ENCODE measurements around the gene ACTR3.

The ACTR3 gene

DNA sequence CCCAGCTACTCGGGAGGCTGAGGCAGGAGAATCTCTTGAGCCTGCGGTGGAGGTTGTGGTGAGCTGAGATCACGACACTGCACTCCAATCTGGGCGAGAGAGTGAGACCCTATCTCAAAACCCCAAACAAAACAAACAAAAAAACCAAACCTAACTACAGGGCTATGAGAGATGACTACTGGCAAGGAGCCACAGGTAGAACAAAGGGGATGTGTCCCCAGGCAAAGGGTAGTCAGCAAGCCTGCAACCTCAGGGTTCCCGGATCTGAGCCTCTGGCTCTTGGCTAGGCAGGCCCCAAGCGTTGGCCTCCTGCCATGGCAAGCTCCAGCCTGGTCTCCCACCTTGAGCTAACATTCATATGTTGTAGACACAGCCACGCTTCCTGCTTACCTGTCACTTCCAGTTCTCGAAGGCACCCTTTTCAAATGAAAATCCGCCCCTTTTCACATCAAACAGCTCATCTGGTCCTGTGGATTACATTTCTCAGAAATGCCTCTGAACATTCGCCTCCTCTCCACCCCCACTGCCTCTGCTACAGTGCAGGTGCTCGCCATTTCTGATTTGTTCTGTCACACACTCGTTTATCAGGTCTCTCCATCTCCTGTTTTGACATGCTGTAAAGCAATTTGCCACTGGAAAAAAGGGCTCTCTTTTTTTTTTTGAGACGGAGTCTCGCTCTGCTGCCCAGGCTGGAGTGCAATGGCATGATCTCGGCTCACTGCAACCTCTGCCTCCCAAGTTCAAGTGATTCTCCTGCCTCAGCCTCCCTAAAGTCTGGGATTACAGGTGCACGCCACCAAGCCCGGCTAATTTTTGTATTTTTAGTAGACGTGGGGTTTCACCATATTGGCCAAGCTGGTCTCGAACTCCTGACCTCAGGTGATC is 13.1 kb upstream of the ACTR3 start:
- Histone ChIP-seq H3K27me3 (ENCODE audit: control insufficient read depth, insufficient read depth, low read length) (no peaks in the 10 kb centered on the region), H3K27ac (ENCODE audit: low read length) (no peak overlapping the region), H3K9ac (ENCODE audit: low read length) (no peak overlapping the region), H3K4me1 (ENCODE audit: control insufficient read depth, low read depth, low read length) (no peaks in the 10 kb centered on the region), H3K4me3 (ENCODE audit: low read length) (no peak overlapping the region), H3K9me3 (ENCODE audit: control insufficient read depth, low read depth, low read length) (no peaks in the 10 kb centered on the region), H3K36me3 (ENCODE audit: control insufficient read depth, low read depth, low read length) (no peaks in the 10 kb centered on the region)

GRCh38 chr2:113877711-113878598 is 11.9 kb upstream of the ACTR3 start:
- Histone ChIP-seq H3K27ac (ENCODE audit: low read length) (no peak overlapping the region), H3K9ac (ENCODE audit: low read length) (no peak overlapping the region), H3K9me3 (ENCODE audit: control insufficient read depth, low read depth, low read length) (no peaks in the 10 kb centered on the region), H3K4me1 (ENCODE audit: control insufficient read depth, low read depth, low read length) (no peaks in the 10 kb centered on the region), H3K4me3 (ENCODE audit: low read length) (no peak overlapping the region), H3K27me3 (ENCODE audit: control insufficient read depth, insufficient read depth, low read length) (no peaks in the 10 kb centered on the region), H3K36me3 (ENCODE audit: control insufficient read depth, low read depth, low read length) (no peaks in the 10 kb centered on the region)

- Histone ChIP-seq H3K4me1 (ENCODE audit: control insufficient read depth, low read depth, low read length) (no peaks in the 10 kb centered on the region), H3K4me3 (ENCODE audit: low read length) (no peak overlapping the region), H3K27me3 (ENCODE audit: control insufficient read depth, insufficient read depth, low read length) (no peaks in the 10 kb centered on the region), H3K27ac (ENCODE audit: low read length) (no peak overlapping the region), H3K9ac (ENCODE audit: low read length) (no peak overlapping the region), H3K36me3 (ENCODE audit: control insufficient read depth, low read depth, low read length) (no peaks in the 10 kb centered on the region), H3K9me3 (ENCODE audit: control insufficient read depth, low read depth, low read length) (no peaks in the 10 kb centered on the region)
Measured at GRCh38 chr2:113878743-113879142, 11.1 kb upstream of the ACTR3 start.

- Histone ChIP-seq H3K27ac (ENCODE audit: low read length) (no peak overlapping the region), H3K9me3 (ENCODE audit: control insufficient read depth, low read depth, low read length) (no peaks in the 10 kb centered on the region), H3K36me3 (ENCODE audit: control insufficient read depth, low read depth, low read length) (no peaks in the 10 kb centered on the region)
Measured at GRCh38 chr2:113879457-113879856, 10.4 kb upstream of the ACTR3 start.

DNA sequence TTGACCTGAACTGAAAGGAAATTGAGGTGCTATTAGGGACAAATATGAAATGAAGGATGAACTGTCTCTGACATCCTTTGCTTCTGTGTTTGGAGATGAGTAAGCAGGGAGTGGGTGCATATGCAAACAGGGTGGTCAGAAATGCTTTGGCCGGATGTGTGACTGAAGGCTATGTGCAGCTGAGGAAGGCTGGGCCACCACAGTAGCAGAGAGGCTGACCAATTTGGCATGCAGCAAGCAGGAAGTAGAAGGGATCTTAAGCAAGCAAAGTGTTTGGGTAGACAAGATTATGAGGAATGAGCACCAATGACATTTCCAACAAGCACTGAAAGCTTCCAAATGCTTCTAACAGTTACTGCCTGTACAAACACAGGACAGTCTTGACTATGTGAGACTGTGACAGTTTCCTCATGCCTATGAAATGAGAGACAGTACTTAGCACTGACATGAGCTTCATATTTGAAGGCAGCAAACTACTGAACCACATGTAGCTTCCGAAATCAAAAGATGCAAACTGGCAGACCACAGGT is 3.3 kb upstream of the ACTR3 start:
- no peak overlapping the region for H3K27ac ChIP-seq (ENCODE audit: low read length)
- no peaks in the 10 kb centered on the region for H3K36me3 ChIP-seq (ENCODE audit: control insufficient read depth, low read depth, low read length)
- H3K9ac ChIP-seq (ENCODE audit: low read length) = no peak overlapping the region
- no peaks in the 10 kb centered on the region for H3K9me3 ChIP-seq (ENCODE audit: control insufficient read depth, low read depth, low read length)
- no peaks in the 10 kb centered on the region for H3K27me3 ChIP-seq (ENCODE audit: control insufficient read depth, insufficient read depth, low read length)
- no peak overlapping the region for H3K4me3 ChIP-seq (ENCODE audit: low read length)
- H3K4me1 ChIP-seq (ENCODE audit: control insufficient read depth, low read depth, low read length) = peaks cover 8% of the 10 kb centered on the region

More at GRCh38 chr2:113879457-113879856, 10.4 kb upstream of the ACTR3 start:
- H3K4me1 ChIP-seq (ENCODE audit: control insufficient read depth, low read depth, low read length) = no peaks in the 10 kb centered on the region
- H3K4me3 ChIP-seq (ENCODE audit: low read length) = no peak overlapping the region
- no peaks in the 10 kb centered on the region for H3K27me3 ChIP-seq (ENCODE audit: control insufficient read depth, insufficient read depth, low read length)
- H3K9ac ChIP-seq (ENCODE audit: low read length) = no peak overlapping the region

GRCh38 chr2:113887009-113887792 is 2.7 kb upstream of the ACTR3 start:
- H3K4me1 ChIP-seq (ENCODE audit: control insufficient read depth, low read depth, low read length) = peaks cover 15% of the 10 kb centered on the region
- no peak overlapping the region for H3K4me3 ChIP-seq (ENCODE audit: low read length)
- H3K9ac ChIP-seq (ENCODE audit: low read length) = no peak overlapping the region
- H3K27me3 ChIP-seq (ENCODE audit: control insufficient read depth, insufficient read depth, low read length) = no peaks in the 10 kb centered on the region
- H3K36me3 ChIP-seq (ENCODE audit: control insufficient read depth, low read depth, low read length) = no peaks in the 10 kb centered on the region
- no peak overlapping the region for H3K27ac ChIP-seq (ENCODE audit: low read length)
- no peaks in the 10 kb centered on the region for H3K9me3 ChIP-seq (ENCODE audit: control insufficient read depth, low read depth, low read length)

DNA sequence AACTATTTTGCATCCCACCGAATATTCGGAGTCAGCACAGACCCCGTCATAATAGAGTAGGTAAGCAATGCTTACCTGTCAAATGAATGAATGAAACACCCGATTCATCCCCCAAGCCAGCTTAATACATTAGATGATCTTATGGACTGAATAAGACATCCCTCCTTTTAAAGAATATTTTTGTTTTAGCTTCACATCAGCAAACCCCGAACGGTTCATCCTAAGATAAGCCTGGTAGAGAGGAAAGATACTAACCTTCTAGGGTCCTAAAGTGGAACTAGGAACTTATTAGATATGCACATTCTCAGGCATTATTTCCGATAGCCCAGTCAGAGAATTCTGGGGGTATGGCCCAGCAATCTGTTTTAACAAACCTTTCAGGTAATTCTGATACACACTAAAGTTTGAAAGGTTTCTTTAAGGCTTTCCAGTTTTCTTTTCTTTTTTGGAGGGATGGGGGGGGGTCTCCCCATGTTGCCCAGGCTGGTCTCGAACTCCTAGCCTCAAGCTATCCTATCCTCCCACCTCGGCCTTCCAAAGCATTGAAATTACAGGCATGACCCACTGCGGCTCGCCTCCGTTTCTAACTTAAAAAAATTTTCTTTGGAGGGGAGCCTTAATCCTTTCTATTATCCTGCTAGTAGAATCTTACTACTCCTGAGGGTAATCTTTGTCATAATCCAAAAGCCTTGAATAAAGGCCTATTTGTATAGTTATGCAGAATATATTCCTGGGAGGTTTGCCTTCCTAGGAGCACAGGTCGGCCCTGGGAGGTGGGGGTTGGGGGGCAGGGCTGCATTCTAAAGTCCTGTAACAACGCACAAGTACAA is 1.0 kb upstream of the ACTR3 start:
- Histone ChIP-seq H3K4me1 (ENCODE audit: control insufficient read depth, low read depth, low read length) (peaks cover 29% of the 10 kb centered on the region), H3K4me3 (ENCODE audit: low read length) (peak overlapping the region; percentile 83), H3K27ac (ENCODE audit: low read length) (peak overlapping the region; percentile 98), H3K36me3 (ENCODE audit: control insufficient read depth, low read depth, low read length) (peaks cover 4% of the 10 kb centered on the region), H3K27me3 (ENCODE audit: control insufficient read depth, insufficient read depth, low read length) (no peaks in the 10 kb centered on the region), H3K9me3 (ENCODE audit: control insufficient read depth, low read depth, low read length) (no peaks in the 10 kb centered on the region), H3K9ac (ENCODE audit: low read length) (peak overlapping the region; percentile 96)

GRCh38 chr2:113890253-113891235 is 655 bp downstream of the ACTR3 start:
- H3K36me3 ChIP-seq (ENCODE audit: control insufficient read depth, low read depth, low read length) = peaks cover 7% of the 10 kb centered on the region
- H3K4me1 ChIP-seq (ENCODE audit: control insufficient read depth, low read depth, low read length) = peaks cover 44% of the 10 kb centered on the region
- peak overlapping the region; percentile 86 for H3K27ac ChIP-seq (ENCODE audit: low read length)
- no peaks in the 10 kb centered on the region for H3K9me3 ChIP-seq (ENCODE audit: control insufficient read depth, low read depth, low read length)
- peak overlapping the region; percentile 96 for H3K4me3 ChIP-seq (ENCODE audit: low read length)
- H3K9ac ChIP-seq (ENCODE audit: low read length) = peak overlapping the region; percentile 96
- no peaks in the 10 kb centered on the region for H3K27me3 ChIP-seq (ENCODE audit: control insufficient read depth, insufficient read depth, low read length)

- Histone ChIP-seq H3K27me3 (ENCODE audit: control insufficient read depth, insufficient read depth, low read length) (no peaks in the 10 kb centered on the region), H3K36me3 (ENCODE audit: control insufficient read depth, low read depth, low read length) (peaks cover 7% of the 10 kb centered on the region), H3K9ac (ENCODE audit: low read length) (peak overlapping the region; percentile 96), H3K4me1 (ENCODE audit: control insufficient read depth, low read depth, low read length) (peaks cover 49% of the 10 kb centered on the region), H3K27ac (ENCODE audit: low read length) (peak overlapping the region; percentile 86), H3K9me3 (ENCODE audit: control insufficient read depth, low read depth, low read length) (no peaks in the 10 kb centered on the region), H3K4me3 (ENCODE audit: low read length) (peak overlapping the region; percentile 96)
Measured at GRCh38 chr2:113891265-113891959, 1.5 kb downstream of the ACTR3 start.
